Measurements from ENCODE around the gene PLCL2. TPM values are rescaled to one million over a fixed set of nuclear protein-coding genes. Genes with fewer than 3 reads are reported as not detected.

The PLCL2 gene
- polyA plus RNA-seq, 1 experiment: 1.9 TPM

DNA sequence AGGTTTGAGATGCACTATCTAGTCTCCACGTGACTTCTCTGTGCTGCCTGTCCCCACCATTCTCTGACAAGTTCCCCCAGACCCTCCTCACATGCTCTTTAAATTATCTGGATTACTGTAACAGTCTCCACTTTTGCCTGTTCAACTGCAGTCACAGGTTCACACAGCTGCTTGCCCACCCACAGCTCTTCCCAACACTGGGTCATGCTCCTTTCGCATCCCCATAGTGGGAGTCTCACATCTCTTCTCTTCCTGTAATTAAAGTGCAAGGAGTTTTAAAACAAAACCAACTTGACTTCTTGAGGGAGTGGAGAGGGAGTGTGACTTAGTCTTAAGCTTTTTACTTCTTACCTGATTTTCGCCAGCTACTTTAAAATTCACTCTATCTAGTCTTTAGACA lies 178.8 kb downstream of the PLCL2 start:
- no peaks in the 10 kb centered on the region for H3K36me3 ChIP-seq (ENCODE audit: control insufficient read depth, insufficient read depth, low read length)
- POLR2A ChIA-PET: no interaction called here
- CTCF ChIA-PET: no interaction called here
- no peak for DNase-seq (ENCODE audit: low read depth)
- no peak overlapping the region for H3K4me3 ChIP-seq (ENCODE audit: low read depth, low read length)
- no peaks in the 10 kb centered on the region for H3K27me3 ChIP-seq (ENCODE audit: control insufficient read depth, insufficient read depth, low read length)
- TF ChIP-seq, protein P1, sequence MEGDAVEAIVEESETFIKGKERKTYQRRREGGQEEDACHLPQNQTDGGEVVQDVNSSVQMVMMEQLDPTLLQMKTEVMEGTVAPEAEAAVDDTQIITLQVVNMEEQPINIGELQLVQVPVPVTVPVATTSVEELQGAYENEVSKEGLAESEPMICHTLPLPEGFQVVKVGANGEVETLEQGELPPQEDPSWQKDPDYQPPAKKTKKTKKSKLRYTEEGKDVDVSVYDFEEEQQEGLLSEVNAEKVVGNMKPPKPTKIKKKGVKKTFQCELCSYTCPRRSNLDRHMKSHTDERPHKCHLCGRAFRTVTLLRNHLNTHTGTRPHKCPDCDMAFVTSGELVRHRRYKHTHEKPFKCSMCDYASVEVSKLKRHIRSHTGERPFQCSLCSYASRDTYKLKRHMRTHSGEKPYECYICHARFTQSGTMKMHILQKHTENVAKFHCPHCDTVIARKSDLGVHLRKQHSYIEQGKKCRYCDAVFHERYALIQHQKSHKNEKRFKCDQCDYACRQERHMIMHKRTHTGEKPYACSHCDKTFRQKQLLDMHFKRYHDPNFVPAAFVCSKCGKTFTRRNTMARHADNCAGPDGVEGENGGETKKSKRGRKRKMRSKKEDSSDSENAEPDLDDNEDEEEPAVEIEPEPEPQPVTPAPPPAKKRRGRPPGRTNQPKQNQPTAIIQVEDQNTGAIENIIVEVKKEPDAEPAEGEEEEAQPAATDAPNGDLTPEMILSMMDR (IDR thresholded peaks at IDR 0.05; ENCODE audit: insufficient read depth, low read depth, low read length): no peak

DNA sequence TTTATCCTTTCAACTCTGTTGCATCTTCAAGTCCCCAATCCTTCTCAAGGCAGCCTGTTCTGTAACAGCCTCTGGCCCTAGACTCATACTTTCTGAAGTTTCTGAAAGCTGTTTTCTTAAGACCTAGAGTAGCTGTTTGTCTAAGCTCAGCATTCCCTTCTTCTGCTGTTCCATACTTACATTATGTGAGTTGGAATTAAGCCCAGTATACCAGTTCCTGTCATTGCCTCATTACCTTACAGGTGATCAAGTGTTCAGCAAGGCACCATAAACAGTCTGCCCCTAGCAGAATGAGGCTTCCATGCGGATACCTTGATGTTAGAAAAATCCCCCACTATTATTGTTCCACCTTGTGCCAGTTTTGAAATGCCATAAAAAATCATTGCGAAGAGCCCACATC lies 180.6 kb downstream of the PLCL2 start:
- H3K36me3 ChIP-seq (ENCODE audit: control insufficient read depth, insufficient read depth, low read length): no peaks in the 10 kb centered on the region
- DNase-seq (ENCODE audit: low read depth): no peak
- H3K27me3 ChIP-seq (ENCODE audit: control insufficient read depth, insufficient read depth, low read length): no peaks in the 10 kb centered on the region
- ChIA-PET POLR2A (no interaction called here), CTCF (interaction anchor here (0.7 kb wide), 1 partner anchor 276 kb away, joined by 3 read pairs; no protein-coding TSS in a partner anchor)
- TF ChIP-seq, protein P1 (IDR thresholded peaks at IDR 0.05; ENCODE audit: insufficient read depth, low read depth, low read length): no peak
- H3K4me3 ChIP-seq (ENCODE audit: low read depth, low read length): no peak overlapping the region

DNA sequence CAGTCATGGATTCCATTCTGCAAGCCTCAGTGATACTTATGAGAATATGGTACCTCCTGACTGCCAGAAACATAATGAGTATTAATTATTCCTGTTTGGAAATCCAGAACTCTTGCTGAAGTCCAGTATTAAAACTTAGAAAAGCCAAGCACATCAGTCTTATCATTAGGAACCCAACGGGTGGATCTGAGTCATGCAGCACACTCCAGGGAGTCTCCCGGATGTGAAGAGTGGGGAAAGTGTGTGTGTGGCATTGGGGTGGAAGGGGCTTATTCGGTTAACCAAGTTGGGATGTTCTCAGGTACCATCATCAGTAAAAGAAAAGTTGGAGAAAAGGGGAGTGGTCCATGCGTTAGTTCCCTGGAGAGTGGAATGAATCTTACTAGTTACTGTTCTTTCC lies 181.1 kb downstream of the PLCL2 start:
- DNase-seq (ENCODE audit: low read depth): no peak
- H3K4me3 ChIP-seq (ENCODE audit: low read depth, low read length): no peak overlapping the region
- TF ChIP-seq, protein P1 (IDR thresholded peaks at IDR 0.05; ENCODE audit: insufficient read depth, low read depth, low read length): no peak
- ChIA-PET CTCF (interaction anchor here (0.7 to 1.0 kb wide), 2 partner anchors 13 to 275 kb away, joined by 3 read pairs; no protein-coding TSS in a partner anchor), POLR2A (no interaction called here)
- H3K36me3 ChIP-seq (ENCODE audit: control insufficient read depth, insufficient read depth, low read length): no peaks in the 10 kb centered on the region
- H3K27me3 ChIP-seq (ENCODE audit: control insufficient read depth, insufficient read depth, low read length): no peaks in the 10 kb centered on the region

DNA sequence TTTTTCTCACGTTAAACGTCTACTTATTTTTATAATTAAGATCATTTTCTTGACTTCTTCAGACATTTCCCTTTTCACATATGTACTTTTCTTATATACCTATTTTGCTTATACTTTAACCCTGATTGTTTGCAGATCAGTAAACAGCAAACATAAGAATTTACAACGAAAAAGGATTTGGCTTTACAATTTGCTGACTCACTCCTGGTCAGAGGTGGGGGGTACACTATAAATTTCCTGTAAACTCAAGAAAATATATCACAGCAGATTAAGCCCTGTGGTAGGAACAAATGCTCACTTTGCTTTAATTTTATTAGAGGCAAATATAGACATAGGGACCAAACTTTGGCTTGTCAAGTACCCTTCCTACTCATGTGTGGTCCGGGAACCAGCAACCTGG lies 185.0 kb downstream of the PLCL2 start:
- TF ChIP-seq, protein P1 (IDR thresholded peaks at IDR 0.05; ENCODE audit: insufficient read depth, low read depth, low read length): no peak
- no peaks in the 10 kb centered on the region for H3K27me3 ChIP-seq (ENCODE audit: control insufficient read depth, insufficient read depth, low read length)

DNA sequence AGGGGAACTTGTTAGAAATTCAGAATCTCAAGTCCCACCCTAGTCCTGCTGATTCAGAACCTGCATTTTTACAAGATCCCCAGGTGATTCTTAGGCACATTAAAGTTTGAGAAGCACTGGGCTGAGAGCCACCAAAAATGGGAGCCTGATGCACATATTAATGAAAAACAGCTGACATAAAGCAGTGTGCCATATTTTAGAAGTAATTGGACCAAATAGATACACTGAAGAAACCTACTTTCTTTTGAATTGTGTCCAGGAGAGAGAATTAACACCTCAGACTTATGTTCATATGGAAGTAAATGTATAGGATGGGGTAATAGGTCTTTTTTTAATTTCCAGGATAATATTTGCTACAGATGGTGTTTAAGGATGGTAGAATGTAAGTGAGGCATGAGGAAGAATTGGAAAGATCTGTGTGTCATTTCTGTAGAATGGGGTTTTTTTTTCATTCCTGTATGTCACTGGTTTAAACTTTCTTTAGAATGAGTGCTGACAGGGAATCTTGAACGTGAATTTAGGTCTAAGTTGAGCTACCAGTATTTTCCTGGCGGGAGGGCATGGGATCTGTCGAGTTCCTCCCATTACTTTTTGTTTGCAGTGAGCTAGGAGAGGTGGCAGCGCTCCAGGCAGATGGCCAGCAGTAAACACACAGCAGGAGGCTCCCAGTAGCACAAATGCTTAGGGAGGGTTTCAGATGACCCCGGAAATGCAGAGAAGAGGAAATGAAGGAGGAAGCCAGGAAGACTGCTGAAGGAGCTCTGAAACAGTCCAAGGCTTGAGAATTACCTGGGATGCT lies 185.6 kb downstream of the PLCL2 start:
- Histone ChIP-seq H3K4me3 (ENCODE audit: low read depth, low read length) (no peak overlapping the region), H3K27me3 (ENCODE audit: control insufficient read depth, insufficient read depth, low read length) (no peaks in the 10 kb centered on the region), H3K36me3 (ENCODE audit: control insufficient read depth, insufficient read depth, low read length) (no peaks in the 10 kb centered on the region)
- ChIA-PET CTCF (interaction anchor here (0.7 kb wide), 1 partner anchor 149 kb away, joined by 3 read pairs; no protein-coding TSS in a partner anchor), POLR2A (no interaction called here)
- DNase-seq (ENCODE audit: low read depth): no peak
- TF ChIP-seq, protein P1 (IDR thresholded peaks at IDR 0.05; ENCODE audit: insufficient read depth, low read depth, low read length): no peak

More for the DNA sequence above, 185.0 kb downstream of the PLCL2 start:
- H3K36me3 ChIP-seq (ENCODE audit: control insufficient read depth, insufficient read depth, low read length): no peaks in the 10 kb centered on the region
- POLR2A ChIA-PET: no interaction called here
- H3K4me3 ChIP-seq (ENCODE audit: low read depth, low read length): no peak overlapping the region
- CTCF ChIA-PET: no interaction called here
- no peak for DNase-seq (ENCODE audit: low read depth)
